ENCODE data around the gene GLIS1.

DNA sequence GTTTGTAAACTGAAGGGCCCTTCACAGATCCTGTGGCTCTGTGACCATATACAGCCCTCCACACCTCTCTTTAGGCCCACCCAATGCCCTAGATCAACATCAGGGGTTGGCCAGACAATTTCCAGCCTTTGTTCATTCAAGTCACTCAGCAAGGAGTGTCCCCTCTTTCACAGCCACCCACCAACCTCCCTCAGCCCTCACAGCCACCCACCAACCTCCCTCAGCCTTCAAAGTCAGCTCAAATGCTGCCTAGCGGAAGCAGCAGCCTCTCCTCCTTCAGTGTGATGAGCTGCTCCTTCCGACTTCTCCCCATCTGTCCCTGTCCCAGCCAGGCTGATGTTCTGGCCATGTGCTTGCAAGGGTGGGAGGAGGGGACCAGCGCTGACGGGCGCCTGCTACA, 208.4 kb downstream of the GLIS1 start:
- no peak for TF ChIP-seq CTCF (IDR thresholded peaks at IDR 0.05; ENCODE audit: poor library complexity)
- TF ChIP-seq EZH2phosphoT487 (IDR thresholded peaks at IDR 0.05; ENCODE audit: low read depth, severe bottlenecking, unreplicated experiment) = no peak
